DND-41 (cell line): ENCODE measurements around the gene EXT2.

ENCODE experiments used
- ATAC-seq: fragments of 200-7000 bp; cut with Tn5 transposase; 3 replicates; pipeline ENCODE4 v1.9.1; 2021; ENCODE audit warnings: low read depth; ENCODE audit not compliant: insufficient read depth
- DNase-seq: peaks from one replicate; pipeline ENCODE4 v3.0.0-alpha.2; 2020
- H2AFZ ChIP-seq: 2 replicates; pipeline ENCODE4 v1.6.0; 2012; ENCODE audit warnings: low read depth, low read length
- H3K27ac ChIP-seq: 2 replicates; pipeline ENCODE4 v1.5.1; 2012; ENCODE audit warnings: low read length, inconsistent platforms
- H3K27me3 ChIP-seq: fragments of 200-600 bp; sonication (generic); 2 replicates; pipeline ENCODE4 v1.6.0; 2012; ENCODE audit warnings: low read length, mild to moderate bottlenecking, inconsistent platforms; ENCODE audit not compliant: insufficient read depth, poor library complexity
- H3K36me3 ChIP-seq: 2 replicates; pipeline ENCODE4 v1.5.1; 2012; ENCODE audit warnings: low read length, inconsistent platforms; ENCODE audit not compliant: insufficient read depth
- H3K4me1 ChIP-seq: 2 replicates; pipeline ENCODE4 v1.5.1; 2012; ENCODE audit warnings: mild to moderate bottlenecking, low read length; ENCODE audit not compliant: insufficient read depth
- H3K4me2 ChIP-seq: 2 replicates; pipeline ENCODE4 v1.6.0; 2012; ENCODE audit warnings: mild to moderate bottlenecking, moderate library complexity, low read length, inconsistent platforms; ENCODE audit not compliant: insufficient read depth
- H3K4me3 ChIP-seq, 2 experiments: fragments of 200-600 bp in 1 of 2; shearing (Covaris generic) in 1 of 2; 2 replicates each; pipeline ENCODE4 v1.5.1; 2012 to 2016; ENCODE audit warnings: inconsistent platforms in 2 of 2, low read length in 2 of 2, mild to moderate bottlenecking in 2 of 2, low read depth in 1 of 2, moderate library complexity in 1 of 2
- H3K79me2 ChIP-seq: 2 replicates; pipeline ENCODE4 v1.6.0; 2012; ENCODE audit warnings: low read length, inconsistent platforms; ENCODE audit not compliant: insufficient read depth
- H3K9ac ChIP-seq: 2 replicates; pipeline ENCODE4 v1.6.0; 2012; ENCODE audit warnings: low read depth, mild to moderate bottlenecking, inconsistent platforms, low read length, moderate library complexity
- H3K9me3 ChIP-seq: 2 replicates; pipeline ENCODE4 v1.5.1; 2012; ENCODE audit warnings: low read length, moderate library complexity, mild to moderate bottlenecking, inconsistent platforms; ENCODE audit not compliant: insufficient read depth, severe bottlenecking
- H4K20me1 ChIP-seq: 2 replicates; pipeline ENCODE4 v1.6.0; 2012; ENCODE audit warnings: low read length; ENCODE audit not compliant: insufficient read depth
- CTCF ChIP-seq: IDR thresholded peaks from 2 replicates; pipeline ENCODE4 v1.5.1; 2012; ENCODE audit warnings: borderline replicate concordance, low read length, moderate library complexity, mild to moderate bottlenecking; ENCODE audit not compliant: poor library complexity, severe bottlenecking; ENCODE audit errors: extremely low read depth
- EZH2 ChIP-seq: IDR thresholded peaks from 3 replicates; pipeline ENCODE4 v1.6.1; 2012; ENCODE audit warnings: borderline replicate concordance, low read depth, mild to moderate bottlenecking, moderate library complexity, low read length, inconsistent platforms; ENCODE audit not compliant: severe bottlenecking

EXT2 gene

GRCh38 chr11:44127130-44127529, 31.7 kb downstream of the EXT2 start:
- no peak overlapping the region for H3K9ac ChIP-seq
- DNase-seq (no peak), ATAC-seq (no peak)
- no peak overlapping the region for H3K27ac ChIP-seq
- H3K36me3 ChIP-seq: peaks cover 74% of the 10 kb centered on the region
- H3K4me1 ChIP-seq: no peaks in the 10 kb centered on the region
- H2AFZ ChIP-seq: no peak overlapping the region
- H4K20me1 ChIP-seq: no peaks in the 10 kb centered on the region
- TF ChIP-seq CTCF: no peak
- TF ChIP-seq EZH2: no peak
- H3K4me3 ChIP-seq: no peak overlapping the region
- no peaks in the 10 kb centered on the region for H3K79me2 ChIP-seq
- H3K9me3 ChIP-seq: no peaks in the 10 kb centered on the region
- H3K27me3 ChIP-seq: no peaks in the 10 kb centered on the region
- H3K4me2 ChIP-seq: no peak overlapping the region

- Histone ChIP-seq H3K27ac (no peak overlapping the region), H4K20me1 (no peaks in the 10 kb centered on the region), H3K79me2 (no peaks in the 10 kb centered on the region), H3K4me3 (no peak overlapping the region), H3K27me3 (no peaks in the 10 kb centered on the region), H2AFZ (no peak overlapping the region), H3K4me1 (no peaks in the 10 kb centered on the region), H3K9me3 (no peaks in the 10 kb centered on the region), H3K4me2 (no peak overlapping the region), H3K9ac (no peak overlapping the region), H3K36me3 (peaks cover 73% of the 10 kb centered on the region)
- ATAC-seq (no peak), DNase-seq (no peak)
- TF ChIP-seq EZH2 (no peak), CTCF (no peak)
These were observed 33.3 kb downstream of the EXT2 start for GRCh38 chr11:44128729-44129128.

- H3K4me3 ChIP-seq: no peak overlapping the region
- H3K4me2 ChIP-seq: no peak overlapping the region
- H3K27me3 ChIP-seq: no peaks in the 10 kb centered on the region
- TF ChIP-seq CTCF (no peak), EZH2 (no peak)
- H3K79me2 ChIP-seq: no peaks in the 10 kb centered on the region
- no peaks in the 10 kb centered on the region for H3K4me1 ChIP-seq
- no peaks in the 10 kb centered on the region for H3K9me3 ChIP-seq
- ATAC-seq (no peak), DNase-seq (no peak)
- peaks cover 59% of the 10 kb centered on the region for H3K36me3 ChIP-seq
- no peaks in the 10 kb centered on the region for H4K20me1 ChIP-seq
- H3K27ac ChIP-seq: no peak overlapping the region
- no peak overlapping the region for H2AFZ ChIP-seq
- H3K9ac ChIP-seq: no peak overlapping the region
These were observed 35.3 kb downstream of the EXT2 start for GRCh38 chr11:44130751-44131150.

- no peak for DNase-seq
- no peaks in the 10 kb centered on the region for H3K79me2 ChIP-seq
These were observed 38.0 kb downstream of the EXT2 start for GRCh38 chr11:44133335-44133946.

More at GRCh38 chr11:44133335-44133946, 38.0 kb downstream of the EXT2 start:
- Histone ChIP-seq H3K4me2 (no peak overlapping the region), H3K9ac (no peak overlapping the region), H2AFZ (no peak overlapping the region), H3K4me1 (no peaks in the 10 kb centered on the region), H4K20me1 (no peaks in the 10 kb centered on the region), H3K9me3 (no peaks in the 10 kb centered on the region), H3K27me3 (no peaks in the 10 kb centered on the region), H3K4me3 (no peak overlapping the region), H3K36me3 (peaks cover 36% of the 10 kb centered on the region), H3K27ac (no peak overlapping the region)
- ATAC-seq: 0 out of 3 replicates have a peak, but pooled peaks have one; percentile 35
- TF ChIP-seq EZH2: no peak
- peak; percentile 63 for TF ChIP-seq CTCF
